Right lobe of liver (tissue), 6 donors: ENCODE results near the gene PPP1R2C. TPM values are rescaled to one million over a fixed set of nuclear protein-coding genes. Genes with fewer than 3 reads are reported as not detected.
A peak's percentile ranks its signal among the peaks of the same experiment; 100 is the strongest.

ENCODE experiments used
- ATAC-seq, 4 donors: fragments of 200-7000 bp; cut with Tn5 transposase; one replicate each; pipeline ENCODE4 v1.9.1; 2020; ENCODE audit warnings: mild to moderate bottlenecking in 4 of 4, moderate library complexity in 4 of 4
- DNase-seq, 3 donors: peaks; one replicate each; pipeline ENCODE4 v3.0.0-alpha.2; 2020
- H3K27ac ChIP-seq, 3 donors: fragments of 200-600 bp; one replicate each; pipeline ENCODE4 v1.8.0; 2022
- H3K27me3 ChIP-seq, 2 donors: fragments of 200-600 bp; one replicate each; pipeline ENCODE4 v1.8.0; 2022
- H3K36me3 ChIP-seq, 4 donors: fragments of 200-600 bp; sonication (generic) in 1 of 4; one replicate each; pipeline versions ENCODE4 v1.5.1 to v1.8.0; 2017 to 2022; ENCODE audit warnings: control low read depth in 1 of 4
- H3K4me1 ChIP-seq, 4 donors: fragments of 200-600 bp; sonication (generic) in 1 of 4; one replicate each; pipeline versions ENCODE4 v1.5.1 to v1.8.0; 2017 to 2022; ENCODE audit warnings: control low read depth in 1 of 4
- H3K4me3 ChIP-seq, 3 donors: fragments of 200-600 bp; one replicate each; pipeline ENCODE4 v1.8.0; 2022
- H3K9me3 ChIP-seq, 4 donors: fragments of 200-600 bp; sonication (generic) in 1 of 4; one replicate each; pipeline versions ENCODE4 v1.5.1 to v1.8.0; 2017 to 2022; ENCODE audit warnings: control low read depth in 1 of 4
- CTCF ChIP-seq, 4 donors: fragments of 200-600 bp in 3 of 4; fragments of 450-650 bp in 1 of 4; IDR thresholded peaks; one replicate each; pipeline versions ENCODE4 v1.5.1 to v1.8.0; 2016 to 2022; ENCODE audit warnings: antibody characterized with exemption in 4 of 4, mild to moderate bottlenecking in 2 of 4
- POLR2A ChIP-seq: fragments of 450-650 bp; IDR thresholded peaks from one replicate; pipeline ENCODE4 v1.6.1; 2017; ENCODE audit warnings: antibody characterized with exemption, mild to moderate bottlenecking
- WGBS: methylation state at CpG from one replicate; pipeline ENCODE4 v1.1.6; 2018; ENCODE audit warnings: low coverage, low lambda C conversion rate; ENCODE audit not compliant: insufficient coverage; ENCODE audit errors: missing lambda C conversion rate; 5-methylcytosine and 5-hydroxymethylcytosine counted together
- intact Hi-C, 2 donors: fragments of 100-400 bp; cut with DNase I; formaldehyde crosslinking; loops; one replicate each; pipeline versions ENCODE4 v1.11.2 to v1.14.1; 2022
- total RNA-seq, 6 experiments: library from RNA; depleted of rRNA in 2 of 6; stranded (reverse); fragments of >200 nt in 2 of 6; fragmentation: NEBNext Ultra II Directional in 3 of 6; extraction: Animal tissue kit (Norgen Biotek cat#: 25700) in 3 of 6; gene quantifications; one replicate each; pipeline versions ENCODE4 v1.1.0 to v1.2.4, GENCODE V29; 2016 to 2023
- donor health status: DM: no; HTN: yes; CAD: no.
- donor health status: DM: no; HTN: no; CAD: no.
- donor health status: DM: no; HTN: no; CAD: no.
- donor health status: DM: no; HTN: yes; CAD: no.
- donor health status: DM: no; HTN: yes; CAD: no.

PPP1R2C gene
- total RNA-seq, 6 experiments from 2014 or later = not detected

DNA sequence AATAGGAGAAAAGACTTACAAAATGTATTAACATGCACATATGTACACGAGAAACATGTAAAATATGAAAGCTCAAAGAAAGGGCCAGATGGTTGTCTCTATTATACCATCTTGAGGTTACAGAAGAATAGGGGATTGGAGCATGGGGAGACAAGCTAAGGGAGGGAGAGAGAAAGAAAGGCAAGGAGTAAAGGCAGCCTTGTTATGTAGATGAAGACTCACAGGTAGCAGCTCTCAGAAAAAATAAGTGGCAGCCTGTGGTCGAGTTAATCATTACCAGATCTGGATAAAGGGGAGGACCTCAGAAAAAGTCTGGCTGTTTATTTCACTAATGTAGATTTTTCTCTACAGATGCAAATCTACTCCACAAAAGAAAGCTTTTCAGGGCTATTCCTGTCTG lies 26.6 kb upstream of the PPP1R2C start:
- no peaks in the 10 kb centered on the region for H3K36me3 ChIP-seq
- TF ChIP-seq POLR2A = no peak
- TF ChIP-seq CTCF (IDR thresholded peaks at IDR 0.05) = no peak
- 21% methylated on average over 2 of the region's 2 CpGs for WGBS
- ATAC-seq (peak in 1 of 4 donors; percentile 52), DNase-seq (no peak)
- no peaks in the 10 kb centered on the region for H3K9me3 ChIP-seq
- H3K4me3 ChIP-seq = no peak overlapping the region
- intact Hi-C loops = no loop called here
- no peaks in the 10 kb centered on the region for H3K4me1 ChIP-seq
- H3K27ac ChIP-seq = no peak overlapping the region
- peaks cover 0 to 4% of the 10 kb centered on the region in 2 donors for H3K27me3 ChIP-seq

DNA sequence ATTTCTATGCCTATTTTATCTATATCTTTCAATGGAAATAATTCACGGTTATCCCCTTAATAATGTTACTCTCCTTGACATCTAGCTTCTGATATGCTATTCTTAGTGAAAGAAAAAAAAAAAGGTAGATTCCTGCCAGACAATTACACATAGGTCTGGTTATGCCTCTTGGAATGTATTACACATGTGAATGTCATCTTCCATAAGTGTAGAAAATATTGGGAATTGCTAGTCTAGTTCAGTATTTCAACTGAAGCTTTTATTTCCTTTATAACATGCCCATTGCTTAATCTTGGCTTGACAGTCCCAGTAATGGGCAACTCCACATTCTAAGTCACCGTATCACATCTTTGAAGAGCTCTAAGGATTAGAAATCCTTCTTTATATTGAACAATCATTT lies 25.4 kb upstream of the PPP1R2C start:
- Histone ChIP-seq H3K27me3 (peaks cover 0 to 4% of the 10 kb centered on the region in 2 donors), H3K4me3 (no peak overlapping the region), H3K4me1 (no peaks in the 10 kb centered on the region), H3K36me3 (no peaks in the 10 kb centered on the region), H3K9me3 (no peaks in the 10 kb centered on the region), H3K27ac (no peak overlapping the region)
- no peak for DNase-seq
- TF ChIP-seq CTCF (IDR thresholded peaks at IDR 0.05) (no peak), POLR2A (no peak)
- intact Hi-C loops = no loop called here
- WGBS = 62% methylated on average over 2 of the region's 2 CpGs
- ATAC-seq = no peak

DNA sequence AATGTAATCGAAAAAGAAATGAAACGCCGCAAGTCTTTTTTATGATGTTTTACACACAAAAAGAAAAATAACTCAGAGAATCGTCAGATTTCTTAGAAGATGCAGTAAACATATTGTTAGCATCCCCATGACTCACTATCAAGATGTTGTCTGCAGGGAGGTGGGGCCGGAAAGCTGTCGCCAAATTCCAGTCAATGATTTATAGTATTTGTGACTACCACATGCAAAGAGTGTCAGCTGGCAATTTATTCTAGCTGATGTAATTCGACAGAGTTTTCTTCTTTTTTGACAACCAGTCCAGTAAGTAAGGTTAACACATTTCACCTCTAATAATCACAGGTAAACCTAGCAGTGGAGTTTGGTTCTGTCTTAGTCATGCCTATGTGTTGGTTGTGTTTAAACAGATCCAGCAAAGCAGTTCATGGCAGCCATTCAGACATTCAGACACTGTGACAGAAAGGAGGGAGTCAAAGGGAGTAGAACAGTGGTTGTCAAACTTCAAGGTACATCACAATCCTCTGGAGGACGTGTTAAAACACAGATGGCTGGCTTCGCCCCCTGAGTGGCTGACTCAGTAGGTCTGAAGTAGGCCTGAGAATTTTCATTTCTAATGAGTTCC lies 19.8 kb upstream of the PPP1R2C start:
- no peaks in the 10 kb centered on the region for H3K9me3 ChIP-seq
- no peak for ATAC-seq
- TF ChIP-seq CTCF (IDR thresholded peaks at IDR 0.05) (no peak), POLR2A (no peak)
- intact Hi-C loops = no loop called here
- no peak overlapping the region for H3K27ac ChIP-seq
- no peaks in the 10 kb centered on the region for H3K36me3 ChIP-seq
- no peak overlapping the region for H3K4me3 ChIP-seq
- no peak for DNase-seq
- H3K27me3 ChIP-seq = peaks cover 0 to under 1% of the 10 kb centered on the region in 2 donors
- H3K4me1 ChIP-seq = no peaks in the 10 kb centered on the region
- WGBS = 56% methylated on average over 8 of the region's 9 CpGs

DNA sequence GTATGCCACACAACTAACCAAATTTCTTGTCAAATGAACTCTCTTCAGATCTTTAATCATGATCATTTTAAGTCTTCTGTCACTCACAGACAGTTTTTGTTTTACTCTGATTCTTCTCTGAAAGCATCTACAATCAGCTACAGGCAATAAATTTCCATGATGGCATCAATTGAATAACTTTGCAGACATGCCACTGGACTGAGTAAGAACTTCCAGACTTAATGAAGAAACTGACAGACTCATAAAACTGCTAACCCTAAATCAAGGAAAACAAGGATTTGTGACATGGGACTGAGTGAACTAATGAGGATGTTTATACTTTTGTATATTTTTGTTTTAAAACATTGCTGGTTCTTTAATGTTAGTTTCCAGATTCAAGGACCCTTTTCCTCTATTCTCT lies 5.5 kb upstream of the PPP1R2C start:
- intact Hi-C loops = no loop called here
- Histone ChIP-seq H3K27me3 (peaks cover 0 to 3% of the 10 kb centered on the region in 2 donors), H3K36me3 (no peaks in the 10 kb centered on the region), H3K27ac (no peak overlapping the region), H3K4me1 (no peaks in the 10 kb centered on the region), H3K9me3 (no peaks in the 10 kb centered on the region), H3K4me3 (no peak overlapping the region)
- DNase-seq (no peak), ATAC-seq (no peak)
- no peak for TF ChIP-seq POLR2A
- TF ChIP-seq CTCF (IDR thresholded peaks at IDR 0.05) = no peak

GRCh38 chrX:42776195-42776594 lies 1.8 kb downstream of the PPP1R2C start:
- H3K36me3 ChIP-seq = no peaks in the 10 kb centered on the region
- no peaks in the 10 kb centered on the region for H3K9me3 ChIP-seq
- no peak overlapping the region for H3K27ac ChIP-seq
- intact Hi-C loops = no loop called here
- ATAC-seq (peak in 2 of 4 donors; percentile 33 to 49), DNase-seq (no peak)
- H3K27me3 ChIP-seq = no peaks in the 10 kb centered on the region
- no peak for TF ChIP-seq CTCF (IDR thresholded peaks at IDR 0.05)
- no peak for TF ChIP-seq POLR2A
- WGBS = 37% methylated on average over 3 of the region's 3 CpGs
- H3K4me1 ChIP-seq = no peaks in the 10 kb centered on the region
- no peak overlapping the region for H3K4me3 ChIP-seq
